Gastrocnemius medialis (tissue), 4 donors: ENCODE results near the gene PKNOX1.
"Not testable (repeated sequence)": the region's sequence is repeated elsewhere in the genome, so short reads cannot be mapped to it uniquely, and the experiment has no call there.

Source experiments
- CTCF ChIP-seq, 5 experiments: fragments of 450-650 bp in 3 of 5; fragments of 200-600 bp in 2 of 5; sonication (generic) in 2 of 5; IDR thresholded peaks in 4 of 5; conservative IDR thresholded peaks in 1 of 5; 1 replicate in 4 of 5; 2 replicates in 1 of 5; pipeline ENCODE4 v1.5.1; 2016 to 2019; ENCODE audit warnings: antibody characterized with exemption in 5 of 5, mild to moderate bottlenecking in 3 of 5, moderate library complexity in 3 of 5
- POLR2A ChIP-seq, 2 donors: fragments of 450-650 bp; IDR thresholded peaks; one replicate each; pipeline ENCODE4 v1.6.1; 2017; ENCODE audit warnings: antibody characterized with exemption in 2 of 2, mild to moderate bottlenecking in 2 of 2, moderate library complexity in 2 of 2

- TF ChIP-seq CTCF (IDR thresholded peaks at IDR 0.05 in 4 of 5, conservative IDR thresholded peaks at IDR 0.05 in 1 of 5); POLR2A (IDR thresholded peaks at IDR 0.05): not testable (repeated sequence)
Observed at GRCh38 chr21:43006051-43006873, 31.9 kb downstream of the PKNOX1 start.
